ENCODE measurements around the gene ADNP.

The ADNP gene

DNA sequence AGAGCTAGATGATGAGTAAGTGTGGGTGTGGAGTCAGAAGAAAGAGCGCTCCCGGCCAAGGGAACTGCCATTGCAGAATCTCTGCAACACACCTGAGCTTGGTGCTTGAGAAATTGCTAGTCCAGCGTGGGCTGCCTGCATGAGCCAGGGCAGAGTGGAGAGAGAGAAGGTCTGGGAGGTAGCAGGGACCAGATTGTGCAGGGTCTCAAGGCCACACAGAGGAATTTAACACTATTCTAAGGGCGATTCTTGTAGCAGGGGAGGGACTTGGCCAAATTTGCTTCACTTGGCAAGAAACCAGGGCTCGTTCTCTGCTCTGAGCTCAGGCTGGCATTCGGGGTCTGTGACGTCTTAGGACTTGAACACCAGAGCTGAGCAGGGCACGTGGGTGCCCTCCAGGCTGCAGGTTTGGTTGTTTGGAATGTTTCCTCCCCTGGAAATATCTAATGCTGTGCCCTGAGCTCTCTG lies 82.9 kb downstream of the ADNP start:
- DNase-seq (ENCODE audit: low read depth), result no peak

DNA sequence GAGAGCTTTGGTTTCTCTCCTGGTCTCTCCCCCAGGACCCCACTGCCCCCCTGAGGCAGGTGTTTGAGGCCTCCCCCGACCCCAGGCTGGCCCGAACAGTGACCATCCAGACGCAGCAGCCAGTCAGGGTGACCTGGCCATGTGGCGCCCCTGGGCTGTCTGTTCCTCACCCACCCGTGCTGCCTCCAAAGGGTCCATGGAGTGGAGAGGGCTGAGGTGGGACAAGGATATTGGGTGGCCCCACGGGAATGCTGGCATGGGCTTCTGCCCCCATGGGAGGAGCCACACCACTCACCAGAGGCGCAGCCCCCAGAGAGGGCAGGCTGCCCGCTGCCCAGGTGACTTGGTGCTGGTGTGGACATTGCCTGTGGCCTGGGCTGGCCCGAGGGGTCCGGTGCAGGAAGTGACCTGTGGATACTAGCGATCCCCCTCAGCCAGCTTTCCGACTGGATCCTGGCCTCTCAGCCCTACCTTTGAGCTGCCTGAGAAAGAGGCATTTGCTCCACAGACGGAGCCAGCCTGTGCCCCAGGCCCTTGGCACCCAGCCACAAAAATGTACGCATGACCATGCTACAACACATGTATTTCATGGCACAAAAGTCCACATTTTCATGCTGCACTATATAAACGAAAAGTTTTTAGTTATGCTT lies 85.5 kb downstream of the ADNP start:
- no peak for DNase-seq (ENCODE audit: low read depth)

DNA sequence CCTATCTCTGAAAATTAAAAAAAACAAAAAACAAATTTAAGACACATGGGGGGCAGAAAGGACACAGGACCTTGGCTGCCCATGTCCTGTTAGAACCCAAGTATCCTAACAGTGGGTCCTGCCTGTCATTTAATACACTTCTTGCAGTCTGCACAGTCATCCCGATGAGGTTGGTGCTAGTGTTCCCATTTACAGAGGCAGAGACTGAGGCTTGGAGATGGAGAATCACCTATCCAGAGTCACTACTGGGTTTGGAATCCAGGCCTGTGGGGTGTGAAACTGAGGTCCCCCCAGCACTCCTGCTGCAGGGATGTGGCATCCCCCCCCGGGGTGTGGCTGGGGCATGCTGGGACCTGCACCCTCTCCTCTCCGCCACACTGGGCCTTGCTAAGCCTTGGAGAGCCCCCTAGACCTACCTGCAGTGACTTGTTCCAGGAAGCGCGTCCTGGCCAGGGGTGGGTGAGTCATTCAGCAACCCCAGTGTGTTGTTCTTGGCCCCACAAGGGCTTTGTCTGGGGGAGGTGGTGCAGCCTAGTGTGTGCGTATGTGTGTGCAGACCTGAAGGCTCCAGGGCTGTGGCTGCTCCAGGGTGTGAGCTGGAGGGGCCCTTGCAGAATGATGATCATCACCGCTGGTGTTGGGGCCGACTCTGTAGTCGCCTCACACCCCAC lies 86.7 kb downstream of the ADNP start:
- DNase-seq (ENCODE audit: low read depth), result no peak

DNA sequence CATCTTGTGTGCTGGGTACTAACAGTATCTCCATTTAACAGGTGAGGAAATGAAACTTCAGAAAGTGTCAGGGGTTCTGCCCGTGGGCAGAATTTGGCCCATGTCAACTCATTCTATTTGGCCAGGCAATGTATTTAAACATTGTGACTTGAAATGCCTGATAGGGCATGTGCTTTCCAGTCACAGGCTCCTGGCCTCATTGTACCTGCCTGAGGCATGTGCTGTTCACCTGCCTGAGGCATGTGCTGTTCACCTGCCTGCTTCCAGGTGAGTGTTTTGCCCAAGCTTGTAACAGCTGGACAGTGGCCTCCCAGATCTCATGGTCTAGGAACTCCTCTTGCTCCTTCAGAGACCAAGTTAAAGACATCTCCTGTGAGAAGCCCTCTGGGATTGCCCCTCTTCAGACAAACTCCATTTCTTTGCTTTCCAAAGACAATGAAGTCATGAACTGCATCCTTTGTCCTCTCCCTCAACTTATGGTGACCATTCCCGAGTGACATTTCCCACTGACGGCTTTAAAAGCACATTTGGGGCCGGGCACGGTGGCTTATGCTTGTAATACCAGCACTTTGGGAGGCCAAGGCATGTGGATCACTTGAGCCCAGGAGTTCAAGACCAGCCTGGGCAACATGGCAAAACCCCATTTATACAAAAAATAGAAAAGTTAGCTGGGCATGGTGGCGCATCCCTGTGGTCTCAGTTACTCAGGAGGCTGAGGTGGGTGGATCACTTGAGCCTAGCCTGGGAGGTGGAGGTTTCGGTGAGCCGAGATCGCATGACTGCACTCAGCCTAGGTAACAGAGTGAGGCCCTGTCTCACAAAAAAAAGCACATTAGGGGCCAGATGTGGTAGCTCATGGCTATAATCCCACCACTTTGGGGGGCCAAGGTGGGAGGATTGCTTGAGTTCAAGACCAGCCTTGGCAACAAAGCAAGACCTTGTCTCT lies 87.6 kb downstream of the ADNP start:
- DNase-seq (ENCODE audit: low read depth), result no peak

DNA sequence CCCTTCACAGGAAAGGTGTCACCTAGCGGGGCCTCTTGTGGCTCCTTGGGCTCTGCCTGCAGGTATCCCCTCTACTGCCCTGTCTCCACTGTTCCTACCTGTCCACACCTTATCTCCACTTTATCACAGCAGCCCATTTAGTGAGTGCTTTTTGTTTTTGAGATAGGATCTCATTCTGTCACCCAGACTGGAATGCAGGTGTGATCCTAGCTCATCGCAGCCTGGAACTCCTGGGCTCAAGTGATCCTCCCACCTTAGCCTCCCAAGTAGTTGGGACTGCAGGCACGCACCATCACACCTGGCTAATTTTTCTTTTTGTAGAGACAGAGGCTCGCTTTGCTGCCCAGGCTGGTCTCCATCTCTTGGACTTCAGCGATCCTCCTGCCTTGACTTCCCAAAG lies 88.4 kb downstream of the ADNP start:
- DNase-seq (ENCODE audit: low read depth), result no peak

Measured in T-helper 22 cell (primary cell).